Activated effector memory CD4-positive, alpha-beta T cell treated with anti-CD3 and anti-CD28 coated beads, Interleukin-2, amount 50 U/mL, for 16 hours (primary cell): ENCODE data around the gene MPPED1.

Experiments
- DNase-seq: peaks from one replicate; pipeline ENCODE4 v3.0.0-alpha.2; 2020

MPPED1 gene

GRCh38 chr22:43504068-43504467 lies 92.3 kb downstream of the MPPED1 start:
- DNase-seq = no peak

GRCh38 chr22:43504666-43505261 lies 93.0 kb downstream of the MPPED1 start:
- DNase-seq = no peak

GRCh38 chr22:43505423-43505822 lies 93.6 kb downstream of the MPPED1 start:
- DNase-seq = no peak

- DNase-seq = no peak
Observed at GRCh38 chr22:43505896-43506295, 94.1 kb downstream of the MPPED1 start.

- no peak for DNase-seq
Observed at GRCh38 chr22:43506487-43506886, 94.7 kb downstream of the MPPED1 start.

GRCh38 chr22:43507235-43507634 lies 95.4 kb downstream of the MPPED1 start:
- no peak for DNase-seq

GRCh38 chr22:43508489-43508888 lies 96.7 kb downstream of the MPPED1 start:
- DNase-seq = no peak

GRCh38 chr22:43509337-43509736 lies 97.5 kb downstream of the MPPED1 start:
- no peak for DNase-seq

GRCh38 chr22:43510281-43511070 lies 98.7 kb downstream of the MPPED1 start:
- DNase-seq = no peak

GRCh38 chr22:43511276-43511910 lies 99.6 kb downstream of the MPPED1 start:
- no peak for DNase-seq

- no peak for DNase-seq
Observed at GRCh38 chr22:43512279-43512678, 100.5 kb downstream of the MPPED1 start.

- no peak for DNase-seq
Observed at GRCh38 chr22:43514476-43515157, 102.8 kb downstream of the MPPED1 start.

- DNase-seq = no peak
Observed at GRCh38 chr22:43515411-43515810, 103.6 kb downstream of the MPPED1 start.

GRCh38 chr22:43515902-43516301 lies 104.1 kb downstream of the MPPED1 start:
- DNase-seq = no peak

GRCh38 chr22:43516386-43516785 lies 104.6 kb downstream of the MPPED1 start:
- DNase-seq = no peak

- DNase-seq = no peak
Observed at GRCh38 chr22:43516996-43517635, 105.3 kb downstream of the MPPED1 start.

- DNase-seq = no peak
Observed at GRCh38 chr22:43520632-43521039, 108.8 kb downstream of the MPPED1 start.

GRCh38 chr22:43521716-43522115 lies 109.9 kb downstream of the MPPED1 start:
- DNase-seq = no peak

- no peak for DNase-seq
Observed at GRCh38 chr22:43526117-43526655, 114.4 kb downstream of the MPPED1 start.

- no peak for DNase-seq
Observed at GRCh38 chr22:43526946-43527345, 115.1 kb downstream of the MPPED1 start.

GRCh38 chr22:43528601-43529360 lies 117.0 kb downstream of the MPPED1 start:
- no peak for DNase-seq

- DNase-seq = no peak
Observed at GRCh38 chr22:43529461-43529860, 117.6 kb downstream of the MPPED1 start.
